HL-60 (cell line): ENCODE data around the gene IMPA2.
"Not testable (repeated sequence)": the region's sequence is repeated elsewhere in the genome, so short reads cannot be mapped to it uniquely, and the experiment has no call there.

Experiments used
- DNase-seq, 2 experiments: peaks; one replicate each; pipeline ENCODE4 v3.0.0-alpha.2; 2010 to 2020; ENCODE audit warnings: low read depth in 1 of 2, low spot score in 1 of 2
- H3K27ac ChIP-seq: fragments of 250-450 bp; sonication (Bioruptor Pico); replicated peaks from 2 replicates; pipeline ENCODE4 v1.5.1; 2020; ENCODE audit warnings: mild to moderate bottlenecking, moderate library complexity
- H3K27me3 ChIP-seq: fragments of 250-450 bp; sonication (Bioruptor Pico); 2 replicates; pipeline ENCODE4 v1.5.1; 2021; ENCODE audit warnings: mild to moderate bottlenecking, moderate library complexity; ENCODE audit not compliant: insufficient read depth, poor library complexity, severe bottlenecking
- H3K4me3 ChIP-seq: replicated peaks from 2 replicates; pipeline ENCODE4 v1.5.1; 2011; ENCODE audit warnings: mild to moderate bottlenecking, control low read depth, low read length; ENCODE audit not compliant: insufficient read depth
- GABPA ChIP-seq: IDR thresholded peaks from 2 replicates; pipeline ENCODE4 v1.6.1; 2012; ENCODE audit warnings: low read depth
- POLR2AphosphoS5 ChIP-seq: IDR thresholded peaks from 2 replicates; pipeline ENCODE4 v1.6.1; 2012; ENCODE audit warnings: low read depth
- SPI1 ChIP-seq: IDR thresholded peaks from 2 replicates; pipeline ENCODE4 v1.6.1; 2012; ENCODE audit warnings: low read depth, mild to moderate bottlenecking, borderline replicate concordance
- TF ChIP-seq, protein P1 (sequence below): IDR thresholded peaks from one replicate; pipeline ENCODE4 v1.5.1; 2011; ENCODE audit warnings: low read length, control low read depth, inconsistent platforms; ENCODE audit not compliant: insufficient read depth
- TF ChIP-seq, protein P2 (sequence below): IDR thresholded peaks from 2 replicates; pipeline ENCODE4 v1.6.1; 2012; ENCODE audit warnings: low read depth; ENCODE audit not compliant: insufficient replicate concordance

The IMPA2 gene

DNA sequence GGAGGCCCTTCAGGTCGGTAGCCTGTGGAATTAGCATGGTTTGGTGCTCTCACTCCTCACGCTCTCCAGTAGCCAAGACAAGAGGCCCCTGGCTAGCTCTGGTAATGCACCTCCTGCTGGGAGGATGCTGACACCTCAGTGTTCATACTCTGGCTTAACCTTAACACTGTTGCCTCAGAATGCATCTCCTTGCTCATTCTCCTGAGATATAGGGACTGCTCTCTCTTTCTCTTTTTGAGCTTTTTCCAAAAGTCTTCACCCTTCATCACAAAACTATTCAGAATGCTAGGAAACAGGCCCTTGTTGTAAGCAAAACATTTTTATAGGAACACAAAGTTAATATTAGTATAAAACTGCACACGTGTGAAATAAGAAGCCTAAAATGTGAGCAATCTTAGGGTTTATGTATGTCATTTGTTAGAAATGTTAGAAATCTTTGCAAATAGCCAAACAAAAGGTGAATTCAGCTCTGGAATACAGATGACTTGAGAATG is 17.3 kb upstream of the IMPA2 start:
- DNase-seq, result no peak
- no peak for TF ChIP-seq SPI1
- TF ChIP-seq, protein P1, sequence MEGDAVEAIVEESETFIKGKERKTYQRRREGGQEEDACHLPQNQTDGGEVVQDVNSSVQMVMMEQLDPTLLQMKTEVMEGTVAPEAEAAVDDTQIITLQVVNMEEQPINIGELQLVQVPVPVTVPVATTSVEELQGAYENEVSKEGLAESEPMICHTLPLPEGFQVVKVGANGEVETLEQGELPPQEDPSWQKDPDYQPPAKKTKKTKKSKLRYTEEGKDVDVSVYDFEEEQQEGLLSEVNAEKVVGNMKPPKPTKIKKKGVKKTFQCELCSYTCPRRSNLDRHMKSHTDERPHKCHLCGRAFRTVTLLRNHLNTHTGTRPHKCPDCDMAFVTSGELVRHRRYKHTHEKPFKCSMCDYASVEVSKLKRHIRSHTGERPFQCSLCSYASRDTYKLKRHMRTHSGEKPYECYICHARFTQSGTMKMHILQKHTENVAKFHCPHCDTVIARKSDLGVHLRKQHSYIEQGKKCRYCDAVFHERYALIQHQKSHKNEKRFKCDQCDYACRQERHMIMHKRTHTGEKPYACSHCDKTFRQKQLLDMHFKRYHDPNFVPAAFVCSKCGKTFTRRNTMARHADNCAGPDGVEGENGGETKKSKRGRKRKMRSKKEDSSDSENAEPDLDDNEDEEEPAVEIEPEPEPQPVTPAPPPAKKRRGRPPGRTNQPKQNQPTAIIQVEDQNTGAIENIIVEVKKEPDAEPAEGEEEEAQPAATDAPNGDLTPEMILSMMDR, result peak; percentile 14
- Histone ChIP-seq H3K27ac (no peak overlapping the region), H3K27me3 (no peaks in the 10 kb centered on the region), H3K4me3 (no peak overlapping the region)

DNA sequence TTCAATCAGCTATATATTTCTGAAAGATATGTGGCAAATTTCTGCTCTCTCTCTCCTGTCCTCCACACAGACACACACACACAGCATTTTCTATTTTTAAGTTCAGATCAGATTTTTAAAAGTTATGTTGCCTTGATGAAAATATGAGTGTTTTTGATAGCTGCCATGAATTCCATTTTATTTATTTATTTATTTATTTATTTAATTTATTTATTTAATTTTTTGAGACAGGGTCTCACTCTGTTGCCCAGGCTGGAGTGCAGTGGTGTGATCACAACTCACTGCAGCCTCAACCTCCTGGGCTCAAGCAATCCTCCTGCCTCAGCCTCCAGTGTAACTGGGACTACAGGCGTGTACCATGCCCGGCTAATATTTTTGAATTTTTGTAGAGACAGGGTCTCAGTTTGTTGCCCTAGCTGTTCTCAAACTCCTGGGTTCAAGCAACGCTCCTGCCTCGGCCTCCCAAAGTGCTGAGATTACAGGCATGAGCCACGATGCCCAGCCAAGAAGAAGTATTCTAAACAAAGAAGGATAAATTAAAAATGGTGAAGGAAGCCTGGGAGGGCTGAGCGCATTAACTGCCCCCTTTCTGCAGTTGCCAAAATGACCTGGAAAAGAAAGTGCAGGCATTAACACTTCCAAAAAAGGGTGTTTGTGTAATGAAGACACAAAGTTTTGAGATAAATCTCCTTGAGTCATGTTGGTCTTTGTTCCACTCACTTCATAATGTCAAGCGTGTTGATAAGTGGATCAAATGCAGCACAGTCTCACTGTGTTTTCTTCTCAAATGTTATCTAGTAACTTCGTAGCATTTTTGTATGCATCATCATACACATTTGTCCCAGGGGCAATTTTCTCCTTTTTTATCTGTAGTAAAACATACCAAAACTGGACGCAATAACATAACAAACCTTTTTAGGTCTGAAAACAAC is 11.1 kb upstream of the IMPA2 start:
- no peaks in the 10 kb centered on the region for H3K27me3 ChIP-seq
- no peak overlapping the region for H3K27ac ChIP-seq
- no peak overlapping the region for H3K4me3 ChIP-seq
- TF ChIP-seq, protein P2, sequence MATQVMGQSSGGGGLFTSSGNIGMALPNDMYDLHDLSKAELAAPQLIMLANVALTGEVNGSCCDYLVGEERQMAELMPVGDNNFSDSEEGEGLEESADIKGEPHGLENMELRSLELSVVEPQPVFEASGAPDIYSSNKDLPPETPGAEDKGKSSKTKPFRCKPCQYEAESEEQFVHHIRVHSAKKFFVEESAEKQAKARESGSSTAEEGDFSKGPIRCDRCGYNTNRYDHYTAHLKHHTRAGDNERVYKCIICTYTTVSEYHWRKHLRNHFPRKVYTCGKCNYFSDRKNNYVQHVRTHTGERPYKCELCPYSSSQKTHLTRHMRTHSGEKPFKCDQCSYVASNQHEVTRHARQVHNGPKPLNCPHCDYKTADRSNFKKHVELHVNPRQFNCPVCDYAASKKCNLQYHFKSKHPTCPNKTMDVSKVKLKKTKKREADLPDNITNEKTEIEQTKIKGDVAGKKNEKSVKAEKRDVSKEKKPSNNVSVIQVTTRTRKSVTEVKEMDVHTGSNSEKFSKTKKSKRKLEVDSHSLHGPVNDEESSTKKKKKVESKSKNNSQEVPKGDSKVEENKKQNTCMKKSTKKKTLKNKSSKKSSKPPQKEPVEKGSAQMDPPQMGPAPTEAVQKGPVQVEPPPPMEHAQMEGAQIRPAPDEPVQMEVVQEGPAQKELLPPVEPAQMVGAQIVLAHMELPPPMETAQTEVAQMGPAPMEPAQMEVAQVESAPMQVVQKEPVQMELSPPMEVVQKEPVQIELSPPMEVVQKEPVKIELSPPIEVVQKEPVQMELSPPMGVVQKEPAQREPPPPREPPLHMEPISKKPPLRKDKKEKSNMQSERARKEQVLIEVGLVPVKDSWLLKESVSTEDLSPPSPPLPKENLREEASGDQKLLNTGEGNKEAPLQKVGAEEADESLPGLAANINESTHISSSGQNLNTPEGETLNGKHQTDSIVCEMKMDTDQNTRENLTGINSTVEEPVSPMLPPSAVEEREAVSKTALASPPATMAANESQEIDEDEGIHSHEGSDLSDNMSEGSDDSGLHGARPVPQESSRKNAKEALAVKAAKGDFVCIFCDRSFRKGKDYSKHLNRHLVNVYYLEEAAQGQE, result no peak
- TF ChIP-seq, protein P1, result no peak
- no peak for TF ChIP-seq POLR2AphosphoS5
- no peak for TF ChIP-seq SPI1
- no peak for TF ChIP-seq GABPA
- DNase-seq, result no peak

DNA sequence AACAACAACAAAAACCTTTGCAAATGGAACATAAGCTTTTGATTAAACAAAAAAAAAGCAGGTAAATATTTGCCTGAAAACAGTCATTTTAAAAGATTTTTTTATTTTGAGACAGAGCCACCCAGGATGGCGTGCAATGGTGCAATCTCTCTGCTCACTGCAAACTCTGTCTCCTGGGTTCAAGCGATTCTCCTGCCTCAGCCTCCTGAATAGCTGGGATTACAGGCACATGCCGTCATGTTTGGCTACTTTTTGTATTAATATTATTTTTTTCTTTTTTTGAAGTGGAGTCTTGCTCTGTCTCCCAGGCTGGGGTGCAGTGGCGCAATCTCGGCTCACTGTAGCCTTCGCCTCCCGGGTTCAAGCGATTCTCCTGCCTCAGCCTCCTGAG is 10.5 kb upstream of the IMPA2 start:
- H3K27me3 ChIP-seq, H3K27ac ChIP-seq, H3K4me3 ChIP-seq, DNase-seq: not testable (repeated sequence)

DNA sequence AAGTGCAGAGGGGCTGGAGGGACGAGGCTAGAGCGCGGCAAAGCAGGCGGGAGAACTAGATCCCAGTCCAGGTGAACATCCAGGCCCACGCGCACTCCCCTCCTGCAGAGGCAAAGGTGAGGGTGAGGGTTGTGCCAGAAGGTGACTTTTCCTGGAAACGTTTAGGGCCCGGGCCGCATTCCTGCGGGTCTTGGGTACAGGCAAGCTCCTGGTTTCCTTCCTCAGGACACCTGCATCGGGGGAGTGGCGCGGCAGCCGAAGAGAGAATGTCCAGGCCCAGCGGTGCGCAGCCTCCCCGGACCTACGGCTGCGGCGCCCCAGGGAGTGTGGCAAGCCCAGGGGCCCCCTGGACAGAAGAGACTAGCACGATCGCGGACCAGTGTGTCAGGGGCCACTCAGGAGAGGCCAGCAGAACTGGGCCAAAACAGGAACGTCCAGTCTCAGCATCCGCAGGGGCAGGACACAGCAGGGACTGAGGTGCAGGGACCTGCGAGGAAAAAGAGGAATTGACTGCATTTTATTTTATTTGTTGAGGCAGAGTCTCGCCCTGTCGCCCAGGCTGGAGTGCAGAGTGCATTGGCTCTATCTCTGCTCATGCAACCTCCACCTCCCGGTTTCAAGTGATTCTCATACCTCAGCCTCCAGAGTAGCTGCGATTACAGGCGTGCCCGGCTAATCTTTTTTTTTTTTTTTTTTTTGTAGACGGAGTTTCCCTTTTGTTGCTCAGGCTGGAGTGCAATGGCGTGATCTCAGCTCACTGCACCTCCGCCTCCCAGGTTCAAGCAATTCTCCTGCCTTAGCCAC is 8.7 kb upstream of the IMPA2 start:
- DNase-seq, result peak in 1 of 2 experiments; percentile 77
- Histone ChIP-seq H3K27ac (peak overlapping the region; percentile 88), H3K27me3 (no peaks in the 10 kb centered on the region), H3K4me3 (no peak overlapping the region)
- TF ChIP-seq, protein P2, result no peak
- TF ChIP-seq GABPA (no peak), SPI1 (peak; percentile 75; the same call in 1 of the 2 replicates), POLR2AphosphoS5 (0 out of 2 replicates have a peak, but pooled peaks have one; percentile 12)
- TF ChIP-seq, protein P1, result no peak
